OCI-LY7 (cell line): ENCODE data around the gene FANCE. TPM values are rescaled to one million over a fixed set of nuclear protein-coding genes. Genes with fewer than 3 reads are reported as not detected.

Experiments used
- BruUV-seq: library from RNA; stranded (reverse); fragments of 400-500 nt; replicated peaks from 2 replicates; lab custom pipeline; 2021; lab: Mats Ljungman, UMichigan
- CTCF ChIA-PET: fragments of 300-600 bp; sonication (Branson Sonifier 250); formaldehyde crosslinking; loops from one replicate; lab custom pipeline; 2022; ENCODE audit warnings: antibody characterized with exemption; ENCODE audit not compliant: unreplicated experiment; lab: Charles Lee
- POLR2A ChIA-PET: fragments of 300-600 bp; sonication (Branson Sonifier 250); formaldehyde crosslinking; loops from one replicate; lab custom pipeline; 2022; ENCODE audit warnings: antibody characterized with exemption; lab: Charles Lee
- DNase-seq: peaks from one replicate; pipeline ENCODE4 v3.0.0-alpha.2; 2015; ENCODE audit warnings: low spot score
- H2AFZ ChIP-seq: fragments of 200-600 bp; sonication (generic), shearing (Covaris generic); 2 replicates; pipeline ENCODE4 v1.6.1; 2014; ENCODE audit warnings: mild to moderate bottlenecking, antibody characterized with exemption, low read length, moderate library complexity
- H3K27ac ChIP-seq: fragments of 200-600 bp; sonication (generic); 2 replicates; pipeline ENCODE4 v1.5.1; 2014; ENCODE audit warnings: mixed run types, low read depth, mild to moderate bottlenecking, moderate library complexity, low read length, inconsistent platforms; ENCODE audit not compliant: poor library complexity, severe bottlenecking
- H3K36me3 ChIP-seq: fragments of 200-600 bp; sonication (generic); 2 replicates; pipeline ENCODE4 v1.6.1; 2014; ENCODE audit warnings: mild to moderate bottlenecking, antibody characterized with exemption, low read length, moderate library complexity, mixed read lengths; ENCODE audit not compliant: insufficient read depth
- H3K4me1 ChIP-seq: fragments of 200-600 bp; sonication (generic); 2 replicates; pipeline ENCODE4 v1.5.1; 2014; ENCODE audit warnings: mild to moderate bottlenecking, low read length; ENCODE audit not compliant: insufficient read depth, poor library complexity, severe bottlenecking
- H3K4me2 ChIP-seq: fragments of 200-600 bp; sonication (generic); 2 replicates; pipeline ENCODE4 v1.6.1; 2014; ENCODE audit warnings: mild to moderate bottlenecking, low read length
- H3K4me3 ChIP-seq: fragments of 200-600 bp; sonication (generic); 2 replicates; pipeline ENCODE4 v1.5.1; 2014; ENCODE audit warnings: mild to moderate bottlenecking, low read depth, low read length; ENCODE audit not compliant: poor library complexity, severe bottlenecking
- H3K79me2 ChIP-seq: fragments of 200-600 bp; sonication (generic); 2 replicates; pipeline ENCODE4 v1.6.1; 2016; ENCODE audit warnings: low read depth, mild to moderate bottlenecking, low read length, moderate library complexity, mixed read lengths; ENCODE audit not compliant: insufficient read depth
- H3K9me2 ChIP-seq: fragments of 200-600 bp; sonication (generic); 2 replicates; pipeline ENCODE4 v1.6.1; 2016; ENCODE audit warnings: mild to moderate bottlenecking, low read length, mixed read lengths; ENCODE audit not compliant: insufficient read depth
- H3K9me3 ChIP-seq: fragments of 200-600 bp; sonication (generic); 2 replicates; pipeline ENCODE4 v1.6.1; 2014; ENCODE audit warnings: mild to moderate bottlenecking, mixed run types, low read length, mixed read lengths
- H4K20me1 ChIP-seq: fragments of 200-600 bp; sonication (generic); 2 replicates; pipeline ENCODE4 v1.6.1; 2014; ENCODE audit warnings: mild to moderate bottlenecking, antibody characterized with exemption, low read length, moderate library complexity, mixed read lengths; ENCODE audit not compliant: insufficient read depth
- CTCF ChIP-seq: fragments of 200-600 bp; sonication (generic); conservative IDR thresholded peaks from 2 replicates; pipeline ENCODE4 v1.5.1; 2014; ENCODE audit warnings: mild to moderate bottlenecking, antibody characterized with exemption, low read length, moderate library complexity, mixed read lengths
- EZH2phosphoT487 ChIP-seq: fragments of 200-600 bp; sonication (generic); IDR thresholded peaks from 2 replicates; pipeline ENCODE4 v1.6.1; 2018; ENCODE audit warnings: low read depth, borderline replicate concordance, mild to moderate bottlenecking, mixed run types, antibody characterized with exemption, low read length, moderate library complexity, mixed read lengths
- intact Hi-C: fragments of 100-400 bp; cut with micrococcal nuclease; formaldehyde crosslinking; loops from one replicate; pipeline ENCODE4 v1.10.0; 2022; ENCODE audit not compliant: unreplicated experiment
- total RNA-seq, 2 experiments: library from RNA; depleted of rRNA in 1 of 2; stranded (reverse); fragments of >200 nt in 1 of 2; shearing (Covaris generic) in 1 of 2; gene quantifications; 2 replicates each; pipeline ENCODE4 v1.2.3, GENCODE V29; 2014 to 2022

The FANCE gene
- total RNA-seq, 2 experiments from 2014 or later = 14.4 to 17.4 TPM

- no peaks in the 10 kb centered on the region for H3K9me3 ChIP-seq
- peak within 1 kb of the TSS; percentile 91 for H3K4me3 ChIP-seq
- peak within 1 kb of the TSS; percentile 99 for H3K4me2 ChIP-seq
- no peaks in the 10 kb centered on the region for H3K9me2 ChIP-seq
- peaks cover 25% of the 10 kb centered on the region for H4K20me1 ChIP-seq
- H3K4me1 ChIP-seq = peaks cover 38% of the 10 kb centered on the region
- DNase-seq = peak; percentile 98
- POLR2A ChIA-PET = interaction anchor here (0.5 to 2.1 kb wide), 6 partner anchors 12 to 488 kb away, joined by 3 to 11 read pairs (median 4); partner anchors contain the start of gene FANCE
- TF ChIP-seq CTCF = peak; percentile 95
- no peak for TF ChIP-seq EZH2phosphoT487
- BruUV-seq = TSS peak; percentile 74
- H2AFZ ChIP-seq = peak within 1 kb of the TSS; percentile 84
- H3K36me3 ChIP-seq = peaks cover 89% of the 10 kb centered on the region
- intact Hi-C loops = loop anchor here (1.0 kb wide), 2 partner anchors 126 to 171 kb away; partner anchors contain the start of genes DEF6 and PPARD
- CTCF ChIA-PET = interaction anchor here (0.7 kb wide), 1 partner anchor 14 kb away, joined by 3 read pairs; no protein-coding TSS in a partner anchor
- H3K79me2 ChIP-seq = peaks cover 32% of the 10 kb centered on the region
- peak within 1 kb of the TSS; percentile 83 for H3K27ac ChIP-seq
Measured at GRCh38 chr6:35468181-35468979, 16.2 kb downstream of the FANCE start, which contains the start of gene RPL10A. RPL10A (plus strand) TSS chr6:35468401; CDS start chr6:35468435, 34 bp downstream.

GRCh38 chr6:35468980-35469750, 17.0 kb downstream of the FANCE start:
- Histone ChIP-seq H4K20me1 (peaks cover 25% of the 10 kb centered on the region), H3K4me1 (peaks cover 38% of the 10 kb centered on the region), H3K36me3 (peaks cover 86% of the 10 kb centered on the region), H3K4me3 (peak overlapping the region; percentile 91), H2AFZ (no peak overlapping the region), H3K9me3 (no peaks in the 10 kb centered on the region), H3K79me2 (peaks cover 32% of the 10 kb centered on the region), H3K27ac (peak overlapping the region; percentile 83), H3K4me2 (peak overlapping the region; percentile 99), H3K9me2 (no peaks in the 10 kb centered on the region)
- DNase-seq = peak; percentile 28
- TF ChIP-seq CTCF (no peak), EZH2phosphoT487 (no peak)
- intact Hi-C loops = loop anchor here (1.0 kb wide), 2 partner anchors 127 to 172 kb away; partner anchors contain the start of genes DEF6 and PPARD
- BruUV-seq = no TSS peak
- POLR2A ChIA-PET = interaction anchor here (0.5 to 2.1 kb wide), 4 partner anchors 11 to 242 kb away, joined by 3 to 11 read pairs (median 4); partner anchors contain the start of gene FANCE
- CTCF ChIA-PET = interaction anchor here (0.6 kb wide), 1 partner anchor 451 kb away, joined by 3 read pairs; no protein-coding TSS in a partner anchor
